PC-3 (cell line): ENCODE data around the gene CENPC. TPM values are rescaled to one million over a fixed set of nuclear protein-coding genes. Genes with fewer than 3 reads are reported as not detected.

ENCODE experiments used
- ATAC-seq: fragments of 200-7000 bp; cut with Tn5 transposase; 2 replicates; pipeline ENCODE4 v1.9.1; 2020; ENCODE audit warnings: mild to moderate bottlenecking, moderate library complexity
- BruUV-seq: library from RNA; stranded (reverse); fragments of 400-500 nt; replicated peaks from 2 replicates; lab custom pipeline; 2021; lab: Mats Ljungman, UMichigan
- CTCF ChIA-PET: fragments of 300-600 bp; sonication (Branson Sonifier 250); formaldehyde crosslinking; loops from one replicate; lab custom pipeline; 2022; ENCODE audit warnings: antibody characterized with exemption; lab: Charles Lee
- POLR2A ChIA-PET: fragments of 300-600 bp; sonication (Branson Sonifier 250); formaldehyde crosslinking; loops from one replicate; lab custom pipeline; 2022; ENCODE audit warnings: antibody characterized with exemption; ENCODE audit not compliant: unreplicated experiment; lab: Charles Lee
- DNase-seq: peaks from one replicate; pipeline ENCODE4 v3.0.0-alpha.2; 2015
- H2AFZ ChIP-seq: fragments of 300-600 bp; sonication (generic); 2 replicates; pipeline ENCODE4 v1.6.0; 2016; ENCODE audit warnings: antibody characterized with exemption, low read length
- H3F3A ChIP-seq: fragments of 300-600 bp; sonication (generic); one replicate; pipeline ENCODE4 v1.6.0; 2017; ENCODE audit warnings: antibody characterized with exemption, low read length, control low read depth, mild to moderate bottlenecking; ENCODE audit not compliant: unreplicated experiment
- H3K27ac ChIP-seq: fragments of 300-600 bp; sonication (generic); 2 replicates; pipeline ENCODE4 v1.5.1; 2016; ENCODE audit warnings: mild to moderate bottlenecking, low read length
- H3K27me3 ChIP-seq: fragments of 300-600 bp; sonication (generic); 2 replicates; pipeline ENCODE4 v1.6.1; 2016; ENCODE audit warnings: low read length, mixed read lengths
- H3K36me3 ChIP-seq: fragments of 300-600 bp; sonication (generic); 2 replicates; pipeline ENCODE4 v1.6.1; 2016; ENCODE audit warnings: low read depth, mixed run types, low read length, mixed read lengths
- H3K4me1 ChIP-seq: fragments of 300-600 bp; sonication (generic); 2 replicates; pipeline ENCODE4 v1.5.1; 2016; ENCODE audit warnings: low read length; ENCODE audit not compliant: insufficient read depth
- H3K4me2 ChIP-seq: fragments of 300-600 bp; sonication (generic); 2 replicates; pipeline ENCODE4 v1.6.0; 2016; ENCODE audit warnings: low read length
- H3K4me3 ChIP-seq: fragments of 300-600 bp; sonication (generic); 2 replicates; pipeline ENCODE4 v1.5.1; 2016; ENCODE audit warnings: mild to moderate bottlenecking, low read length, mixed read lengths
- H3K79me2 ChIP-seq: fragments of 300-600 bp; sonication (generic); 2 replicates; pipeline ENCODE4 v1.6.1; 2017; ENCODE audit warnings: low read length, mixed read lengths
- H3K9ac ChIP-seq: fragments of 300-600 bp; sonication (generic); 2 replicates; pipeline ENCODE4 v1.6.0; 2016; ENCODE audit warnings: mild to moderate bottlenecking, low read length
- H3K9me2 ChIP-seq: fragments of 300-600 bp; sonication (generic); replicated peaks from 2 replicates; pipeline ENCODE4 v1.6.1; 2016; ENCODE audit warnings: mixed run types, low read length, mixed read lengths
- H3K9me3 ChIP-seq: fragments of 300-600 bp; sonication (generic); 2 replicates; pipeline ENCODE4 v1.6.1; 2016; ENCODE audit warnings: low read length, mixed read lengths
- H4K20me1 ChIP-seq: fragments of 300-600 bp; sonication (generic); 2 replicates; pipeline ENCODE4 v1.6.1; 2016; ENCODE audit warnings: low read length, mixed read lengths
- EZH2 ChIP-seq: fragments of 300-600 bp; sonication (generic); IDR thresholded peaks from one replicate; pipeline ENCODE4 v1.6.1; 2017; ENCODE audit warnings: antibody characterized with exemption, mild to moderate bottlenecking, low read length; ENCODE audit not compliant: unreplicated experiment
- EZH2phosphoT487 ChIP-seq: fragments of 300-600 bp; sonication (generic); IDR thresholded peaks from 2 replicates; pipeline ENCODE4 v1.6.1; 2018; ENCODE audit warnings: mild to moderate bottlenecking, antibody characterized with exemption, low read length, borderline replicate concordance
- intact Hi-C: fragments of 100-400 bp; cut with micrococcal nuclease; formaldehyde crosslinking; loops from 2 replicates; pipeline ENCODE4 v1.9.0; 2023
- total RNA-seq: library from RNA; depleted of rRNA; stranded (reverse); fragments of >200 nt; gene quantifications from 2 replicates; pipeline ENCODE4 v1.2.3, GENCODE V29; 2014
- TF ChIP-seq, protein P1 (sequence below): fragments of 300-600 bp; sonication (generic); conservative IDR thresholded peaks from 2 replicates; pipeline ENCODE4 v1.5.1; 2017; ENCODE audit warnings: antibody characterized with exemption, low read depth, mild to moderate bottlenecking, low read length

The CENPC gene
- total RNA-seq, 1 experiment from 2014 or later = 10.6 TPM

DNA sequence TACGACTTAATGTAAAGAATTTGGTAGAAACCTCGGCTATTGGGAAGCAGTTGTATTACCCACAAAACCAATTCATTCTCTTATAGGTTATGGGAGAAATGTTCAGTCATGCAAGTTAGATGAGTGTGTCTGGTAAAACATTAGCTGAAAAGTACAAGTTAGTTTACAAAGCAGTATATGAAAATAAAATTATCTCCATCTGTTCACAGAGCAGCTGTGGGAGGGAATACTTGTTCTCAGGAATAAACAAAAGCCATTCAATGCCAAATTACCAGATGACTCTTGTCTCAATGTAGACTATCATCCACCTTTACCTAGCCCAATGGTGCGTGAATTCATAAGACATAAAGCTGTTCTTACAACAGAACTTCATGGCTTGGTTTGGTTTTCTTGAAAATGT, 41.9 kb upstream of the CENPC start:
- intact Hi-C loops = no loop called here
- H3K4me1 ChIP-seq = no peaks in the 10 kb centered on the region
- BruUV-seq = no TSS peak
- POLR2A ChIA-PET = no interaction called here
- CTCF ChIA-PET = interaction anchor here (0.6 kb wide), 1 partner anchor 179 kb away, joined by 3 read pairs; no protein-coding TSS in a partner anchor
- peaks cover 8% of the 10 kb centered on the region; the same call in 1 of the 2 replicates for H3K27me3 ChIP-seq
- no peaks in the 10 kb centered on the region for H4K20me1 ChIP-seq
- DNase-seq = no peak
- no peak for TF ChIP-seq EZH2
- TF ChIP-seq EZH2phosphoT487 = no peak
- TF ChIP-seq, protein P1, sequence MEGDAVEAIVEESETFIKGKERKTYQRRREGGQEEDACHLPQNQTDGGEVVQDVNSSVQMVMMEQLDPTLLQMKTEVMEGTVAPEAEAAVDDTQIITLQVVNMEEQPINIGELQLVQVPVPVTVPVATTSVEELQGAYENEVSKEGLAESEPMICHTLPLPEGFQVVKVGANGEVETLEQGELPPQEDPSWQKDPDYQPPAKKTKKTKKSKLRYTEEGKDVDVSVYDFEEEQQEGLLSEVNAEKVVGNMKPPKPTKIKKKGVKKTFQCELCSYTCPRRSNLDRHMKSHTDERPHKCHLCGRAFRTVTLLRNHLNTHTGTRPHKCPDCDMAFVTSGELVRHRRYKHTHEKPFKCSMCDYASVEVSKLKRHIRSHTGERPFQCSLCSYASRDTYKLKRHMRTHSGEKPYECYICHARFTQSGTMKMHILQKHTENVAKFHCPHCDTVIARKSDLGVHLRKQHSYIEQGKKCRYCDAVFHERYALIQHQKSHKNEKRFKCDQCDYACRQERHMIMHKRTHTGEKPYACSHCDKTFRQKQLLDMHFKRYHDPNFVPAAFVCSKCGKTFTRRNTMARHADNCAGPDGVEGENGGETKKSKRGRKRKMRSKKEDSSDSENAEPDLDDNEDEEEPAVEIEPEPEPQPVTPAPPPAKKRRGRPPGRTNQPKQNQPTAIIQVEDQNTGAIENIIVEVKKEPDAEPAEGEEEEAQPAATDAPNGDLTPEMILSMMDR = no peak
- H3K9ac ChIP-seq = no peak overlapping the region
- no peaks in the 10 kb centered on the region for H3K79me2 ChIP-seq
- H3K27ac ChIP-seq = no peak overlapping the region
- H3K9me2 ChIP-seq = 0 out of 2 replicates have a peak, but pooled peaks cover 3% of the 10 kb centered on the region
- no peak overlapping the region for H2AFZ ChIP-seq
- no peak overlapping the region for H3K4me3 ChIP-seq
- no peaks in the 10 kb centered on the region for H3K36me3 ChIP-seq
- no peak overlapping the region for H3K4me2 ChIP-seq
- no peaks in the 10 kb centered on the region for H3F3A ChIP-seq
- no peaks in the 10 kb centered on the region for H3K9me3 ChIP-seq
- no peak for ATAC-seq

DNA sequence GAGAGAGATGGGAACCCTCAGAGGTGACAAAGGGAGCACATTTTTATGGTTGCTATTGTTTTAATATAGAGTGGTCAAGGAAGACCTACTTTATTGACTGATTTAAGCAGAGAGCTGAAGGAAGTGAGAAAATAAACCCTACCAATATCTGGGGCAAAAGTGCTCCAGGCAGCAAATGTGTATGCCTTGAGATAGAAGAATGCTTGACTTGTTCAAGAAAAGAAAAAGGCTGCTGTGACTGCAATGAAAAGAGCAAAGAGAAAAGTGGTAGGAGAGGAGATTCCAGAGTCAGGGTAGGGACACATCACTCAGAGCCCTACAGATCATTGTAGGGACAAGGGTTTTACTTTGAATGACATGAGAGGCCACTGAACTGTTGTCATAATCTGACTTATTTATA, 39.2 kb upstream of the CENPC start:
- intact Hi-C loops = no loop called here
- Histone ChIP-seq H2AFZ (no peak overlapping the region), H4K20me1 (no peaks in the 10 kb centered on the region), H3K27me3 (peaks cover 8% of the 10 kb centered on the region; the same call in 1 of the 2 replicates), H3K79me2 (no peaks in the 10 kb centered on the region), H3K9me3 (no peaks in the 10 kb centered on the region), H3K4me1 (no peaks in the 10 kb centered on the region), H3K36me3 (no peaks in the 10 kb centered on the region), H3K9me2 (0 out of 2 replicates have a peak, but pooled peaks cover 3% of the 10 kb centered on the region), H3F3A (no peaks in the 10 kb centered on the region), H3K9ac (no peak overlapping the region), H3K4me2 (no peak overlapping the region), H3K27ac (no peak overlapping the region), H3K4me3 (no peak overlapping the region)
- BruUV-seq = no TSS peak
- TF ChIP-seq, protein P1 = no peak
- TF ChIP-seq EZH2phosphoT487 = no peak
- TF ChIP-seq EZH2 = no peak
- no peak for ATAC-seq
- POLR2A ChIA-PET = no interaction called here
- CTCF ChIA-PET = no interaction called here
- DNase-seq = no peak

DNA sequence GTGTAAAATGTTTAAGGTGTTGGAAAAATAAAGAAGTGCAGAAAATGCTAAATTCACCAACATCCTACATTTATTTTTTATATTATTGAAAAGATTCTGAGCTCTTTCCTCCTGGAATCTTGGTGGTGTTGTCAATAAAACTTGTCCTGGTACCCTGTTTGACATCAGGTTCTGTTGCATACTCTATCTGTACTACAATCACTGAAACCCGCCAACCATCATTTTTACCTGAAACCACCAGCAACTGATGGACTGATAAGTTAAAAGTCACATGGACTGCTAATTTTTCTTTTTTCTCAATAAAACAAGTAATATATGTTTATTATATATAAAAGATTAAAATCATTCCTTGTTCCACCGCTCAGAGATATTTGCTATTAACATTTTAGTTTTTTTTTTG, 36.6 kb upstream of the CENPC start:
- intact Hi-C loops = no loop called here
- no TSS peak for BruUV-seq
- no peaks in the 10 kb centered on the region for H3K9me3 ChIP-seq
- H3K36me3 ChIP-seq = no peaks in the 10 kb centered on the region
- no peak for TF ChIP-seq EZH2phosphoT487
- no peak for TF ChIP-seq EZH2
- TF ChIP-seq, protein P1 = no peak
- no peaks in the 10 kb centered on the region for H3K79me2 ChIP-seq
- no peak overlapping the region for H3K4me2 ChIP-seq
- ATAC-seq = no peak
- DNase-seq = no peak
- H4K20me1 ChIP-seq = no peaks in the 10 kb centered on the region
- ChIA-PET CTCF (no interaction called here), POLR2A (no interaction called here)
- peaks cover 6% of the 10 kb centered on the region; the same call in 1 of the 2 replicates for H3K27me3 ChIP-seq
- 0 out of 2 replicates have a peak, but pooled peaks cover 3% of the 10 kb centered on the region for H3K9me2 ChIP-seq
- H3F3A ChIP-seq = no peaks in the 10 kb centered on the region
- H3K4me1 ChIP-seq = no peaks in the 10 kb centered on the region
- no peak overlapping the region for H3K9ac ChIP-seq
- no peak overlapping the region for H3K4me3 ChIP-seq
- H2AFZ ChIP-seq = no peak overlapping the region
- H3K27ac ChIP-seq = no peak overlapping the region
